Measurements from ENCODE around the gene FABP3. TPM values are rescaled to one million over a fixed set of nuclear protein-coding genes. Genes with fewer than 3 reads are reported as not detected.

Gene FABP3
- total RNA-seq, 2 donors from 2014 or later = 3,211 to 3,527 TPM

- peak overlapping the region; percentile 58 to 59 for H3K4me3 ChIP-seq
- peaks cover 66% of the 10 kb centered on the region for H3K36me3 ChIP-seq
- no peaks in the 10 kb centered on the region for H3K9me3 ChIP-seq
- peak overlapping the region; percentile 89 to 93 for H3K27ac ChIP-seq
- H3K27me3 ChIP-seq = no peaks in the 10 kb centered on the region
- no peak for DNase-seq (ENCODE audit: low spot score)
- peaks cover 0 to 41% of the 10 kb centered on the region in 2 donors for H3K4me1 ChIP-seq
- TF ChIP-seq CTCF (IDR thresholded peaks at IDR 0.05) = no peak
Observed at GRCh38 chr1:31370565-31370964, 2.3 kb downstream of the FABP3 start.

- Histone ChIP-seq H3K27ac (peak overlapping the region; percentile 89 to 93), H3K27me3 (no peaks in the 10 kb centered on the region), H3K36me3 (peaks cover 71% of the 10 kb centered on the region), H3K4me1 (peaks cover 0 to 36% of the 10 kb centered on the region in 2 donors), H3K4me3 (peak overlapping the region; percentile 58 to 59), H3K9me3 (no peaks in the 10 kb centered on the region)
- no peak for DNase-seq (ENCODE audit: low spot score)
- TF ChIP-seq CTCF (IDR thresholded peaks at IDR 0.05) = no peak
Observed at GRCh38 chr1:31370021-31370420, 2.9 kb downstream of the FABP3 start.

GRCh38 chr1:31368611-31369107 is 4.2 kb downstream of the FABP3 start:
- peaks cover 85% of the 10 kb centered on the region for H3K36me3 ChIP-seq
- TF ChIP-seq CTCF (IDR thresholded peaks at IDR 0.05) = no peak
- H3K4me3 ChIP-seq = peak overlapping the region; percentile 58 to 59
- H3K27ac ChIP-seq = peak overlapping the region; percentile 89 to 93
- no peaks in the 10 kb centered on the region for H3K9me3 ChIP-seq
- no peak for DNase-seq (ENCODE audit: low spot score)
- no peaks in the 10 kb centered on the region for H3K27me3 ChIP-seq
- H3K4me1 ChIP-seq = peaks cover 0 to 22% of the 10 kb centered on the region in 2 donors

- Histone ChIP-seq H3K36me3 (peaks cover 87% of the 10 kb centered on the region), H3K27ac (peak overlapping the region; percentile 89 to 93), H3K4me1 (peaks cover 0 to 11% of the 10 kb centered on the region in 2 donors), H3K27me3 (no peaks in the 10 kb centered on the region), H3K9me3 (no peaks in the 10 kb centered on the region), H3K4me3 (no peak overlapping the region)
- no peak for TF ChIP-seq CTCF (IDR thresholded peaks at IDR 0.05)
- DNase-seq (ENCODE audit: low spot score) = no peak
Observed at GRCh38 chr1:31366796-31367195, 6.1 kb downstream of the FABP3 start.

GRCh38 chr1:31364561-31365250 is 8.2 kb downstream of the FABP3 start:
- Histone ChIP-seq H3K9me3 (no peaks in the 10 kb centered on the region), H3K27ac (peak overlapping the region; percentile 1 to 29), H3K36me3 (peaks cover 77% of the 10 kb centered on the region), H3K4me1 (peaks cover 0 to 11% of the 10 kb centered on the region in 2 donors), H3K27me3 (no peaks in the 10 kb centered on the region), H3K4me3 (no peak overlapping the region)
- DNase-seq (ENCODE audit: low spot score) = no peak
- no peak for TF ChIP-seq CTCF (IDR thresholded peaks at IDR 0.05)
